ENCODE data around the gene SMOC1. TPM values are rescaled to one million over a fixed set of nuclear protein-coding genes. Genes with fewer than 3 reads are reported as not detected.

Gene SMOC1
- total RNA-seq, 6 experiments from 2014 or later: not detected

DNA sequence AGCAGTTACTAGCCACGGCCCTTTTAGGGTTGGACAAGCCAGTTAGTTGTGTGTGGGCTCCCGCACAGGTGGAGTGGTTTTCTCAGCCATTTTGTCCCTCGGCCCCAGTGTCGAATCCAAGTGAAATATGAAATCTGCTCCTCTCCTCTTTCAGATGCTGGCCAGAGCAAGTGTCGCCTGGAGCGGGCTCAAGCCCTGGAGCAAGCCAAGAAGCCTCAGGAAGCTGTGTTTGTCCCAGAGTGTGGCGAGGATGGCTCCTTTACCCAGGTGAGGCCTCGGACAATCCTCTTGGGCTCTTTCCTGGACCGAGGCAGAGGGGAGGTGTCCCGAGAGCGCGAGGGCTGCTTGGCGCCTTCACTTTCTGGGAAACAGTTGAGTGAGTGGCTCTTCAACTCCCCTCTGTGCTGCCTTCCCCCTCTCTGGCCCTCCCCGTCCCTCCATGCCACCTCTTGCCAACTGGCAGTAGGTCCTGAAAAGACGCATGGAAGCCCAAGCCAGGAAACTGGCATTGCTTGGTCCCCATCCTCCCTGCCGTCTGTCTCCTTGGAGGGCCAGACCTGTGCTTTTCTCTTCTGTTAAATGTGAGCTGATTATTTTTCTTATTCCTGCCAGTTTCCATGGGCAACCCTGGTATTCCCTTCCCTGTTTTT is 74.2 kb downstream of the SMOC1 start:
- H3K27ac Mint-ChIP-seq: no peak overlapping the region
- H3K4me1 Mint-ChIP-seq (ENCODE audit: low read depth): no peaks in the 10 kb centered on the region
- no peak overlapping the region for H3K4me3 Mint-ChIP-seq
- no peaks in the 10 kb centered on the region for H3K36me3 Mint-ChIP-seq (ENCODE audit: low read depth)
- H3K27me3 Mint-ChIP-seq (ENCODE audit: insufficient read depth): peaks cover 1% of the 10 kb centered on the region; the same call in 1 of the 2 replicates
- no peak for DNase-seq
- peaks cover 23% of the 10 kb centered on the region for H3K9me3 Mint-ChIP-seq
- TF ChIP-seq, protein P1, sequence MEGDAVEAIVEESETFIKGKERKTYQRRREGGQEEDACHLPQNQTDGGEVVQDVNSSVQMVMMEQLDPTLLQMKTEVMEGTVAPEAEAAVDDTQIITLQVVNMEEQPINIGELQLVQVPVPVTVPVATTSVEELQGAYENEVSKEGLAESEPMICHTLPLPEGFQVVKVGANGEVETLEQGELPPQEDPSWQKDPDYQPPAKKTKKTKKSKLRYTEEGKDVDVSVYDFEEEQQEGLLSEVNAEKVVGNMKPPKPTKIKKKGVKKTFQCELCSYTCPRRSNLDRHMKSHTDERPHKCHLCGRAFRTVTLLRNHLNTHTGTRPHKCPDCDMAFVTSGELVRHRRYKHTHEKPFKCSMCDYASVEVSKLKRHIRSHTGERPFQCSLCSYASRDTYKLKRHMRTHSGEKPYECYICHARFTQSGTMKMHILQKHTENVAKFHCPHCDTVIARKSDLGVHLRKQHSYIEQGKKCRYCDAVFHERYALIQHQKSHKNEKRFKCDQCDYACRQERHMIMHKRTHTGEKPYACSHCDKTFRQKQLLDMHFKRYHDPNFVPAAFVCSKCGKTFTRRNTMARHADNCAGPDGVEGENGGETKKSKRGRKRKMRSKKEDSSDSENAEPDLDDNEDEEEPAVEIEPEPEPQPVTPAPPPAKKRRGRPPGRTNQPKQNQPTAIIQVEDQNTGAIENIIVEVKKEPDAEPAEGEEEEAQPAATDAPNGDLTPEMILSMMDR (IDR thresholded peaks at IDR 0.05): no peak

DNA sequence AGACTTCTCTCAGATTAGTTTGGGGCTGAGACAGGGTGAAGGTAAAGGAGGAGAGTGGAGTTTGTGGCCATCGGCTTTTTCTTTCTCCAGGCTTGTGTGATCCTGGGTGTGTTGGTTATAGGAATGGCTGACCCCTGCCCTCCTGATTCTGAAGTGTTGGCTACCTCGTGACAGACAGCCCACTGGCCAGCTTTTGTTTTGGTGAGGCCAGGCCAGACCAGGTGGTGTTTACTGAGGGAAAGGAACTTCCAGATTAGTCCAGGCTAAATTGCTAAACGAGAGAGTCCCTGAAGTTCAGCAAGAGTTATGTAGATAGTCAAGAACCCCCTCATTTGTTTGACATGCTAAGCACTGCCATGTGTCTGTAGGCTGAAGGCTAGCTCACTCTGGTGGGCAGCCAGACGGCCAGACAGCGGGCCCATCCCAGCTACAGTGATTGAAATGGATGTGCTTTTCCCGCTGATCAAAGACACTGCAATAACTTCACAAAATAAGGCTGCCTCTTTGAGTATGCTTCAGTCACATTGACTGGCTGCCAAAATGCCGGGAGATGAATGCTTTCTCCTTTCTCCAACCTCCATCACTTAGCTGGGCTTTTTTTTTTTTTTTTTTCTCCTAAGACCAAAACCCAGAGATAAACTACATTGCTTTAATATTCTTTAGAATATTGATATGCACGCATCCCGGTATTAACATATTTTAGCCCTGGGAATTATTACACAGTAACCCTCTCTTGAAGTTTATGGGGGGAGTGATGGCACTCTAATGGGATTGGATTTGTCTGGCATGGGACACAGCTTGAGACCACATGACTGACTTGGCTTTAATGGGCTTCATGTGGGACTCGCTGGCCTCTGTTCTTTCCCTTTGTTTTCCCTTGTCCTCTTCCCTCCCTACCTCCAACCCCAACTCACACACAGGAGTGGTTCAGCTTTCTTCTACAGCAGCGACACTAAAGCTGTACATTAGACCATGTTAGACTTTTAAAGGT is 76.9 kb downstream of the SMOC1 start:
- Mint-ChIP-seq H3K9me3 (peaks cover 6% of the 10 kb centered on the region; the same call in 1 of the 2 replicates), H3K36me3 (ENCODE audit: low read depth) (no peaks in the 10 kb centered on the region), H3K27me3 (ENCODE audit: insufficient read depth) (peaks cover 1% of the 10 kb centered on the region; the same call in 1 of the 2 replicates), H3K4me1 (ENCODE audit: low read depth) (no peaks in the 10 kb centered on the region), H3K4me3 (no peak overlapping the region), H3K27ac (no peak overlapping the region)
- TF ChIP-seq, protein P1 (IDR thresholded peaks at IDR 0.05): no peak
- no peak for DNase-seq

GRCh38 chr14:69956970-69957369 is 77.8 kb downstream of the SMOC1 start:
- no peak overlapping the region for H3K4me3 Mint-ChIP-seq
- TF ChIP-seq, protein P1 (IDR thresholded peaks at IDR 0.05): no peak
- peaks cover 1% of the 10 kb centered on the region; the same call in 1 of the 2 replicates for H3K27me3 Mint-ChIP-seq (ENCODE audit: insufficient read depth)
- DNase-seq: no peak
- H3K4me1 Mint-ChIP-seq (ENCODE audit: low read depth): no peaks in the 10 kb centered on the region
- H3K27ac Mint-ChIP-seq: no peak overlapping the region
- peaks cover 8% of the 10 kb centered on the region; the same call in 1 of the 2 replicates for H3K9me3 Mint-ChIP-seq
- H3K36me3 Mint-ChIP-seq (ENCODE audit: low read depth): no peaks in the 10 kb centered on the region

DNA sequence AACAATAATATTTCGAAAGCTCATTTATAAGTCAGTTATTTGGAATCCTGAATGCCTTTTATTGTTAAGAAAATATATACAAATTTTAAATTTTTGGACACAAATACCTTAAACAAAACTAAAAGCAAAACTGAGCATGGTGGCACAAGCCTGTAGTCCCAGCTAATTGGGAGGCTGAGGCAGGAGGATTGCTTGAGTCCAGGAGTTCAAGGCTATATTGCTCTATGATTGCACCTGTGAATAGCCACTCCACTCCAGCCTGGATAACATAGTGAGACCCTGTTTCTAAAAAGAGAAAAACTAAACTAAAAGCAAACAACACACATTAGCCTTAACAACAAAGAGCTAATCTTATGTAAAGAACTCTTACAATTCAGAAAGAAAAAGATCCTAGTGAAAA is 78.8 kb downstream of the SMOC1 start:
- Mint-ChIP-seq H3K9me3 (peaks cover 18% of the 10 kb centered on the region), H3K4me1 (ENCODE audit: low read depth) (no peaks in the 10 kb centered on the region), H3K27me3 (ENCODE audit: insufficient read depth) (peaks cover 1% of the 10 kb centered on the region), H3K4me3 (no peak overlapping the region), H3K27ac (no peak overlapping the region), H3K36me3 (ENCODE audit: low read depth) (no peaks in the 10 kb centered on the region)
- TF ChIP-seq, protein P1 (IDR thresholded peaks at IDR 0.05): no peak
- no peak for DNase-seq

GRCh38 chr14:69959136-69959535 is 79.9 kb downstream of the SMOC1 start:
- H3K27me3 Mint-ChIP-seq (ENCODE audit: insufficient read depth): peaks cover 1% of the 10 kb centered on the region; the same call in 1 of the 2 replicates
- H3K4me1 Mint-ChIP-seq (ENCODE audit: low read depth): no peaks in the 10 kb centered on the region
- peaks cover 21% of the 10 kb centered on the region for H3K9me3 Mint-ChIP-seq
- H3K4me3 Mint-ChIP-seq: no peak overlapping the region
- no peak overlapping the region for H3K27ac Mint-ChIP-seq
- no peaks in the 10 kb centered on the region for H3K36me3 Mint-ChIP-seq (ENCODE audit: low read depth)
- TF ChIP-seq, protein P1 (IDR thresholded peaks at IDR 0.05): no peak
- no peak for DNase-seq

All from HFFc6 (cell line).